Effector CD8-positive, alpha-beta T cell (primary cell): ENCODE results near the gene ARHGAP6.
"Not testable (repeated sequence)": the region's sequence is repeated elsewhere in the genome, so short reads cannot be mapped to it uniquely, and the experiment has no call there.

Source experiments
- DNase-seq: peaks from one replicate; lab custom pipeline; 2025; lab: John Stamatoyannopoulos, UW

Gene ARHGAP6

DNA sequence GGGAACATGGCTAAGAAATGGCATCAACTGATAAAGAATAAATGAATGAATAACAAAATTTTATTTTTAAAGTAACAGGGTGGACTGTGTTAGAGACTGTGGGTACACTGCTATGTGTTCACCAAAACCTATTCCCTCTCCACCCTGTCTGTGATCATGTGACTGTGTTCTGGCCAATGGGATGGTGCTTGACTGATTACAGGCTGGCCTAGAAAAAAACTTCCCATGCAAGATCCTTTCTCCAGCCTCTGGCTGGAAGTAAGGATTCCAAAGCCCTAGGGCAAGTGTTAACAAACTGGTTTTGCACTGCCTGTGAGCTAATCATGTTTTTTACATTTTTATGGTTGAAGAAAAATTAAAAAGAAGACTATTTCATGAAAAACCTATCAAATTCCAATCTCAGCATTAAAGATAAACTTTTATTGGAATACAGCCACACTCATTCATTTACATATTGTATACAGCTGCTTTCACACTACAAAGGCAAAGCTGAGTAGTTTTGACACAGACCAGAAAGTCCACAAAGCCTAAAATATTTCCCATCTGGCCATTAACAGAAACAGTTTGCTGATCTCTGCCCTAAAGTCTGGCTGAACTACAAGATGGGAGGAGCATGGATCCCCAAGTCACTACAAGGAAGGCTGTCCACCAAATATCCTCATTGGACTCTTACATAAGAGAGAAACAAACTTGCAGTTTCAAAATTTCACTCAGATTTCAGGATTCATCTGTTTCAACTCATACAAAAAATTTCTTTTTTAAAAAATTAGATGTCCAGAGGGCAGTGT lies 133.2 kb downstream of the ARHGAP6 start:
- DNase-seq: no peak

GRCh38 chrX:11531226-11531625 lies 134.5 kb downstream of the ARHGAP6 start:
- no peak for DNase-seq

- no peak for DNase-seq
Observed at GRCh38 chrX:11530621-11531020, 135.1 kb downstream of the ARHGAP6 start.

DNA sequence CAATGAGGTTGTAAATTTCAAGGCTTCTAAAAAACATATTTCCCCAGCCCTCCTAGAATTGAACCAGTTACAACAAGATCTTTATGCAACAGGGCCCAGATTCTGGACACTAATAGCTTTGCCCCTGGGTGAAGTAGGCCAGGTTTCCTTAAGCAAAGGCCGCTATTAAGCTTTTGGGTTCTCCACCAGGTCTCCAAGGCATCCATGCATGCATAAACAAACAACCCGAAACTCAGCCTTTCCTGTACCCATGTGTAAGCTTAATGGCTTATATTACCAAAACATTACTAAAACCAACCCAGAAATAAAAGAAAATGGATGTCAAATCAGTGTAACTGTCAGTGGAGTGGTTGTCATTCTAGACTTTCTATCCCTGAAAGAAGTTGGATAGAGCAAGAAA lies 137.1 kb downstream of the ARHGAP6 start:
- DNase-seq: no peak

DNA sequence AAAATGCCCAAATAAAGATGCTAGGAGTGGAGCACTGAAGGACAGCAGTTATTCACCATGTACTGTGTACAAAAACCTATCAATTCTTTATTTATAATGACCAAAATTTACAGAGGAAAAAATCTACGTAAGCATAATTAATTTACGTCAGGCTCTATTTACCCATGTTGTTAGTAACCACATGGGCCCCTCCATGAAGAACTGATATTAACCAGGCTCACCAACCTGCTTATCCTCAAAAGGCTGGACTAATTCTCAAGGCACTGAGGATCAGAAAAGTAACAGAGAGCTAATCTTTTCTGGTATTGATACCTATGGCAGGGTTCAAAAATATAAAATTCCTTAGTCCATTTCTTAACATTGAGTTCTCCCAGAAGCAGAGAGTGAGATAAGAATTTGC lies 140.0 kb downstream of the ARHGAP6 start:
- no peak for DNase-seq

DNA sequence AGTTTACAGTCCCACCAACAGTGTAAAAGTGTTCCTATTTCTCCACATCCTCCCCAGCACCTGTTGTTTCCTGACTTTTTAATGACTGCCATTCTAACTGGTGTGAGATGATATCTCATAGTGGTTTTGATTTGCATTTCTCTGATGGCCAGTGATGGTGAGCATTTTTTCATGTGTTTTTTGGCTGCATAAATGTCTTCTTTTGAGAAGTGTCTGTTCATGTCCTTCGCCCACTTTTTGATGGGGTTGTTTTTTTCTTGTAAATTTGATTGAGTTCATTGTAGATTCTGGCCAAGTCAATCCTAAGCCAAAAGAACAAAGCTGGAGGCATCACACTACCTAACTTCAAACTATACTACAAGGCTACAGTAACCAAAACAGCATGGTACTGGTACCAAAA lies 146.5 kb downstream of the ARHGAP6 start:
- not testable (repeated sequence) for DNase-seq

- no peak for DNase-seq
Observed at GRCh38 chrX:11509786-11510185, 155.9 kb downstream of the ARHGAP6 start.

GRCh38 chrX:11504234-11504633 lies 161.5 kb downstream of the ARHGAP6 start:
- DNase-seq: no peak

- no peak for DNase-seq
Observed at GRCh38 chrX:11499076-11500044, 166.4 kb downstream of the ARHGAP6 start.

GRCh38 chrX:11491375-11491774 lies 174.3 kb downstream of the ARHGAP6 start:
- not testable (repeated sequence) for DNase-seq

DNA sequence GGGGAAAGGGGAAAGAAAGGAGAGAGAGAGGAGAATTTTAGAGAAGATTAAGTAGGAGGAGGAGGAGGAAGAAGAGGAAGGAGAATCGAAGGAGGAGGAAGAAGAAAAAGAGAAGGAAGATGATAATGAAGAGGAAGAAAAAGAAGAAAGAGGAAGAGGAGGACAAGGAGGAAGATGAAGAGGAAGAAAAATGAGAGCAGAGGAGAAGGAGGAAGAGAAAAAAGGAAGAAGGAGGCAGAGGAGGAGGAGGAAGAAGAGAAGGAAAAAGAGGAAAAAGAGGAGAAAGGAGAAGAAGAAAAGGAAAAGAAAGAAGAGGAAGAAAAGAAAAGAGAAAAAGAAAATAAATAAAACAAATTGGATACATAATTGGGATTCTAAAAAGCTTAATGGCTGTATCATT lies 181.4 kb downstream of the ARHGAP6 start:
- no peak for DNase-seq

DNA sequence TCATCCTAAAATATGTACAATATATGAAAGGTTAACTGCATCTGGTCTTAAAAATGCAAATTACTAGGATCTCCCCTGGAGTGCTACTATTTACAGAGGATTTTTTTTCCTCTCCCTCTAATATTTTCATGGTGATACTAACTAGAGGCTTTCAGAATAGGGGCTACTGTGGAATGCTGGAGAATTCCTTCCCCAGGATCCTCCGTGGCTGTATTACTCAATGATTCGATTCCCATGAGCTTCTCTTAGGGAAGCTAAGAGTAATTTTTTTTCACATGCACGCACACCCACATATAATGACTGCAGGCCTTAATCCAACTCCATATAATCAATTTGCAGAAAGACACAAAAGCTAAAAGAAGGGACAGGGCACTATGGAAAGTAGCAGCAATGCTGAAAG lies 184.7 kb downstream of the ARHGAP6 start:
- no peak for DNase-seq

DNA sequence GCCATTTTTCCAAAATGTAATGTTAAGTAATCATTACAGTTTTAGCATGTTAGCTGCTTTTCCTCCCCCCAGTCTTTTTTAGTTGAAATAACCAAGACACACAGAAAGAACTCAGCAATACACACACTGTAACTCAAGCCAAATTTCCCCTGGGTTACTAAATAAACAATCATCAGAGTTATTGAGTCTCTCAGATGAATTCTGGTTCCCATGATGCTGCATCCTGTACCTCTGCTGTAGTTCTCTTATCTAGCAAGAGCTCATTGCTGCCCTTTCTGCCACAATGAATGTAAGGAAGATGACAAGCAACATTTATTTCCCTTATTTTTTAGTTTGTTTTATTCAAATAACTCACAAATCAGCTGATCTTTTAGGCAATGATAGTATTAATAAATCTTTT lies 185.1 kb downstream of the ARHGAP6 start:
- DNase-seq: no peak

DNA sequence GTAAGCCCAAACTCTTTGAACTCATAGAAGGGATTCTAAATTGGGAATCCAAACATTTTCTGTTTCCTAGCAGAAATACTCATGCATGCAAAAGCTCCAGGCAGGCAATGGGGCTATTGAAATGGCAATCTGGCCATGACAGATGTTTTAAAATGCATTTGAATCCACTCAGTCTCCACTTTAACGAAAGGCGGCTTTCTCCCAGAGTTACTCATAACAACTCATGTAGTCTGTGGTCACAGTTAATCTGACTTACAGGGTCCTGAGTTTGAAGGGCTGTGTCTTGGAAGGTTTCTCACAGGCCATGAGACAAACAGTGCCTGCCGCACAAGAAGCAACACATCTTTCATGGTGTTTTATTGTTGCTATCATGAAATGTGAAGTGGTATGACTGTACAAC lies 186.8 kb downstream of the ARHGAP6 start:
- no peak for DNase-seq

- DNase-seq: no peak
Observed at GRCh38 chrX:11478026-11478425, 187.7 kb downstream of the ARHGAP6 start.

DNA sequence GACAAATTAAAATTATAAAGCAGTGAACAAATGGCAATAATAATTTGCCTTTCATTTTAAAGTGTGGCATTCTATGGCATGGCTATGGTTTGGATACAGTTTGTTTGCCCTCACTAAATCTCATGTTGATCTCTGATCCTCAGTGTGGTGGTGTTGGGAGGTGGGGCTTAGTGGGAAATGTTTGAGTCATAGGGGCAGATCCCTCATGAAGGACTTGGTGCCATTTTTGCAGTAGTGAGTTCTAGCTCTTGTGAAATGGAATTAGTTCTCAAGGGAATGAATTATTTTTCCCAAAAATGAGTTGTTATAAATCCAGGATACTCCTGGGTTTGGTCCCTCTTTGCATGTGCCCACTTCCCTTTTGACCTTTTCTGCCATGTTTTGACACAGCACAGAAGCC lies 191.1 kb downstream of the ARHGAP6 start:
- no peak for DNase-seq

DNA sequence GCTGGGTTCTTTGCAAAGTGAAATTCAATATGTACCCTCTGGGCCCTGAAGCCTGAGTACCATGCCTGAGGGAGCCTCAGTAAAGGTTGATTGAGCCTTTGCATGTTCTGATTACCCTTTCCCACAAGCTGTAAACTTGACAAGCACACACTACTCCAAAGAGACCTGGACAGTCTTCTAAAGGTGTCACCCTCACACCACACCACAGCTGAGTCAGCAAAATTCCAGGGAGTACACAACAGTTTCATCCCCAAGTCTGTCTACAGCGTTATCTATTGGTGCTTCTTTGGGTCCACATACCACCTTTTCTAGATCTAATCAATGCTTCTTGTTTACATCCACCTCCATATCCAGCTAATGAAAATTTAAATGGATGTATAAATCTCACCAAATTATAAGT lies 191.7 kb downstream of the ARHGAP6 start:
- DNase-seq: no peak

GRCh38 chrX:11472879-11473278 lies 192.8 kb downstream of the ARHGAP6 start:
- DNase-seq: no peak

- DNase-seq: no peak
Observed at GRCh38 chrX:11472381-11472780, 193.3 kb downstream of the ARHGAP6 start.

DNA sequence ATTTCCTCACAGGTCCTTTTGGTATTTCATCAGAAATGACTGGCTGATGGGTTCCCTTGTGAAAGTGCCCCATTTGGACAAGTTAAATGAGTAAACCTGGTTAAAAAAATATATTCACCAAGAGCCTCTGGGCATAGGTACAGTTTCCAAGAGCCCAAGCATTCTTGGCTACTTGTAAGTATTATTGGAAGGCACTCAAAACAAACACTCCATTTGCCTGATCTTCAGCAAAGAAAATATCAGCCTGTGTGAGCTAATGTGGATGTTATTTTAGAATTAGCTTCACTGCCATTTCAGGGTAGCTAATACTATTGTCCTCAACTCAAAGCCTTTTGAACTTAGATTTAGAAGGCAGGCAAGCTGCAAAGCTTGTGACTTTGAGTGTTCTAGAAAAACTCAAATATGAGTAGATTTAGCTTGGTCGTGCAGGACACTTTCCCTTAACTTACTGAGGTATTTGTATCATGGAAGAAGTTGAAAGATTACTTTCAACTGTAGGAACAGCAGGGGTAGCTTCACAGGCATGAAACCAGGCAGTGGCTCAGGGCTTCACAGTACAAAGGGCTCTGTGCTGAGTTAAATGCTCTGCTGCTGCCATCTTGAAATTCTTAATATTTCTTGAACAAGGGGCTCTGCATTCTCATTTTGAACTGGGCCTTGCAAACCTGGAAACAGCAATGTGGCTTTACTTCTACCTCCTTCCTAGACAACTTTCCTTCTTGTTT lies 195.3 kb downstream of the ARHGAP6 start:
- DNase-seq: no peak

DNA sequence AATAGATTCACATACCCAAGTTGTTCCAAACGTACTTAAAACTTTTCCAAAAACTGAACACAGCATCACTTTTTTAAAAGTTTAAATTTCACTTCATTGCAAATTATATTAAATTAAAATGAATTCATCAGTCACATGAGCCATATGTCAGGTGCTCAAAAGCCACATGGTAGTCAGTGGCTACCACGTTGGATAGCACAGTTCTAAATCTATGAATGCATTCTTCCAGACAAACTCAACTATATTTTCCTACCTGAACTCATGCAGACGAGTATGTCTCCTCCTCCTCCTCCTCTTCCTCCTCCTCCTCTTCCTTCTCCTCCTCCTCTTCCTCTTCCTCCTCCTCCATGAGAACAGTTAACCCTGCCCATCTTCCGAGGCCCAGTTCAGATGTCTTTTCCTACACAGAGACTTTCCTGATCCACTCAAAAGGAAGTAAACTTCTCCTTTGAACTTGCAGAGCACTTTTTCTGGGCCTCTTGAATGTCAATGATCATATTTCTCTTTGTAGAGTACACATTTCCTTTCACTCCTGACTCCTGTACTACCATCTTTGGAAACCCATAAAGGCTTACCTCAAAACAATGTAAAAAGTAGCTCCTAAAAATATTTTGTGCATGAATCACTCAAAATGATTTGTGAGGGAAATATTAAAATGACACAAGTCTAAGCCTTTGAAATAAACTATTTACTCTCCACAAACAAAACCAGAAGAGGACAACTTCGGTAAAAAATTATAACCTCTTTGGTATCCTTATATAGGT lies 199.9 kb downstream of the ARHGAP6 start:
- no peak for DNase-seq
